Measurements from ENCODE around the gene PIP5K1C.

PIP5K1C gene

GRCh38 chr19:3658870-3659745 is 41.2 kb downstream of the PIP5K1C start:
- Histone ChIP-seq H3K4me2 (ENCODE audit: low read depth, low read length, poor library complexity, severe bottlenecking) (no peak overlapping the region), H3K9me2 (replicated peaks; ENCODE audit: insufficient read depth, low read length) (no peaks in the 10 kb centered on the region), H2AFZ (ENCODE audit: low read depth, low read length, severe bottlenecking) (no peak overlapping the region), H3K9ac (ENCODE audit: low read length) (no peak overlapping the region), H3K36me3 (ENCODE audit: low read length) (no peaks in the 10 kb centered on the region), H4K20me1 (ENCODE audit: low read depth, low read length) (no peaks in the 10 kb centered on the region), H3K9me3 (ENCODE audit: insufficient read depth, low read length) (no peaks in the 10 kb centered on the region), H3K27me3 (ENCODE audit: low read length) (no peaks in the 10 kb centered on the region), H3K27ac (ENCODE audit: low read depth, low read length) (no peak overlapping the region), H3K4me3 (ENCODE audit: insufficient read depth, low read length, poor library complexity, severe bottlenecking) (no peak overlapping the region), H3K79me2 (ENCODE audit: insufficient read depth, low read length) (no peaks in the 10 kb centered on the region), H3F3A (ENCODE audit: insufficient read depth) (no peaks in the 10 kb centered on the region)
- TF ChIP-seq EZH2phosphoT487 (conservative IDR thresholded peaks at IDR 0.05; ENCODE audit: low read length): no peak
- no peak for TF ChIP-seq CTCF (IDR thresholded peaks at IDR 0.05; ENCODE audit: insufficient read depth, low read length, poor library complexity, severe bottlenecking)

GRCh38 chr19:3658004-3658869 is 42.0 kb downstream of the PIP5K1C start:
- Histone ChIP-seq H2AFZ (ENCODE audit: low read depth, low read length, severe bottlenecking) (no peak overlapping the region), H3K9ac (ENCODE audit: low read length) (no peak overlapping the region), H3K9me3 (ENCODE audit: insufficient read depth, low read length) (no peaks in the 10 kb centered on the region), H3K27me3 (ENCODE audit: low read length) (no peaks in the 10 kb centered on the region), H3K9me2 (replicated peaks; ENCODE audit: insufficient read depth, low read length) (no peaks in the 10 kb centered on the region), H3K4me3 (ENCODE audit: insufficient read depth, low read length, poor library complexity, severe bottlenecking) (no peak overlapping the region), H3K79me2 (ENCODE audit: insufficient read depth, low read length) (no peaks in the 10 kb centered on the region), H4K20me1 (ENCODE audit: low read depth, low read length) (no peaks in the 10 kb centered on the region), H3K4me2 (ENCODE audit: low read depth, low read length, poor library complexity, severe bottlenecking) (no peak overlapping the region), H3F3A (ENCODE audit: insufficient read depth) (no peaks in the 10 kb centered on the region), H3K27ac (ENCODE audit: low read depth, low read length) (no peak overlapping the region), H3K36me3 (ENCODE audit: low read length) (no peaks in the 10 kb centered on the region)
- TF ChIP-seq CTCF (IDR thresholded peaks at IDR 0.05; ENCODE audit: insufficient read depth, low read length, poor library complexity, severe bottlenecking) (no peak), EZH2phosphoT487 (conservative IDR thresholded peaks at IDR 0.05; ENCODE audit: low read length) (no peak)

- Histone ChIP-seq H3K27me3 (ENCODE audit: low read length) (no peaks in the 10 kb centered on the region), H4K20me1 (ENCODE audit: low read depth, low read length) (no peaks in the 10 kb centered on the region), H2AFZ (ENCODE audit: low read depth, low read length, severe bottlenecking) (no peak overlapping the region), H3K36me3 (ENCODE audit: low read length) (no peaks in the 10 kb centered on the region), H3K79me2 (ENCODE audit: insufficient read depth, low read length) (no peaks in the 10 kb centered on the region), H3K4me3 (ENCODE audit: insufficient read depth, low read length, poor library complexity, severe bottlenecking) (no peak overlapping the region), H3K9ac (ENCODE audit: low read length) (no peak overlapping the region), H3K9me2 (replicated peaks; ENCODE audit: insufficient read depth, low read length) (no peaks in the 10 kb centered on the region), H3K4me2 (ENCODE audit: low read depth, low read length, poor library complexity, severe bottlenecking) (no peak overlapping the region), H3K9me3 (ENCODE audit: insufficient read depth, low read length) (no peaks in the 10 kb centered on the region), H3F3A (ENCODE audit: insufficient read depth) (no peaks in the 10 kb centered on the region), H3K27ac (ENCODE audit: low read depth, low read length) (no peak overlapping the region)
- no peak for TF ChIP-seq EZH2phosphoT487 (conservative IDR thresholded peaks at IDR 0.05; ENCODE audit: low read length)
- no peak for TF ChIP-seq CTCF (IDR thresholded peaks at IDR 0.05; ENCODE audit: insufficient read depth, low read length, poor library complexity, severe bottlenecking)
Measured at GRCh38 chr19:3657395-3657769, 42.9 kb downstream of the PIP5K1C start.
